HL-60 (cell line): ENCODE measurements around the gene VWA5B2.
A peak's percentile ranks its signal among the peaks of the same experiment; 100 is the strongest.

Experiments
- GABPA ChIP-seq: IDR thresholded peaks from 2 replicates; pipeline ENCODE4 v1.6.1; 2012; ENCODE audit warnings: low read depth
- POLR2AphosphoS5 ChIP-seq: IDR thresholded peaks from 2 replicates; pipeline ENCODE4 v1.6.1; 2012; ENCODE audit warnings: low read depth
- SPI1 ChIP-seq: IDR thresholded peaks from 2 replicates; pipeline ENCODE4 v1.6.1; 2012; ENCODE audit warnings: low read depth, mild to moderate bottlenecking, borderline replicate concordance
- TF ChIP-seq, protein P1 (sequence below): IDR thresholded peaks from one replicate; pipeline ENCODE4 v1.5.1; 2011; ENCODE audit warnings: low read length, control low read depth, inconsistent platforms; ENCODE audit not compliant: insufficient read depth
- TF ChIP-seq, protein P2 (sequence below): IDR thresholded peaks from 2 replicates; pipeline ENCODE4 v1.6.1; 2012; ENCODE audit warnings: low read depth; ENCODE audit not compliant: insufficient replicate concordance

DNA sequence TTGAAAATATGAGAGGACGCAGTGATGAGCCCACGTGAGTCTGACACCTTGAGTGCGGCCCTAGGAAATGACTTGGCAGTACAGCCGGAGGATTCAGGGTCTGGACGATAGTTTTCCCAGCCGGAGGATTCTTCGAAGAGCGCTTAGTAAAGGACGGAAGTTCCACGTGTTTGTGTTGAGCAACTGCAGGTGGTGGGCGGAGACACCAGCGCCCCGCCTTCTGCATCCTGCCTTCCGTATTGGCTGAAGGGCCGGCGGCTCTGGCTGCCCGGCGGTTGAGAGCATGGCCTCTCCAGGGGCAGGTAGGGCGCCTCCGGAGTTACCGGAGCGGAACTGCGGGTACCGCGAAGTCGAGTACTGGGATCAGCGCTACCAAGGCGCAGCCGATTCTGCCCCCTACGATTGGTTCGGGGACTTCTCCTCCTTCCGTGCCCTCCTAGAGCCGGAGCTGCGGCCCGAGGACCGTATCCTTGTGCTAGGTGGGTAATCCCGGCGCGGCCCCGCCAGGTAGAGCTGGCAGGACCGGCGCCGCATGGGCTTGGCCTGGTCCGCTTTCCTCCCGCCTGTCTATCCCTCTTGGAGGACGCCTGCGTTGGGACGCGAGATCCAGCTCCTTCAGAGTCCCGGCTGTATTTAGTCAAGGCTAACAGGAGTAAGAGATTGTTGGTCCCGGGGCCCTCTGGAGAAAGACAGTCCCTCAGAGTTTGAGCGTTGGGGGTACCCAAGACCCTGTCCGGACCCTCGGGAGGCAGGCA is 20.2 kb downstream of the VWA5B2 start, which contains the start of gene EEF1AKMT4:
- TF ChIP-seq, protein P1, sequence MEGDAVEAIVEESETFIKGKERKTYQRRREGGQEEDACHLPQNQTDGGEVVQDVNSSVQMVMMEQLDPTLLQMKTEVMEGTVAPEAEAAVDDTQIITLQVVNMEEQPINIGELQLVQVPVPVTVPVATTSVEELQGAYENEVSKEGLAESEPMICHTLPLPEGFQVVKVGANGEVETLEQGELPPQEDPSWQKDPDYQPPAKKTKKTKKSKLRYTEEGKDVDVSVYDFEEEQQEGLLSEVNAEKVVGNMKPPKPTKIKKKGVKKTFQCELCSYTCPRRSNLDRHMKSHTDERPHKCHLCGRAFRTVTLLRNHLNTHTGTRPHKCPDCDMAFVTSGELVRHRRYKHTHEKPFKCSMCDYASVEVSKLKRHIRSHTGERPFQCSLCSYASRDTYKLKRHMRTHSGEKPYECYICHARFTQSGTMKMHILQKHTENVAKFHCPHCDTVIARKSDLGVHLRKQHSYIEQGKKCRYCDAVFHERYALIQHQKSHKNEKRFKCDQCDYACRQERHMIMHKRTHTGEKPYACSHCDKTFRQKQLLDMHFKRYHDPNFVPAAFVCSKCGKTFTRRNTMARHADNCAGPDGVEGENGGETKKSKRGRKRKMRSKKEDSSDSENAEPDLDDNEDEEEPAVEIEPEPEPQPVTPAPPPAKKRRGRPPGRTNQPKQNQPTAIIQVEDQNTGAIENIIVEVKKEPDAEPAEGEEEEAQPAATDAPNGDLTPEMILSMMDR = peak; percentile 69
- TF ChIP-seq, protein P2, sequence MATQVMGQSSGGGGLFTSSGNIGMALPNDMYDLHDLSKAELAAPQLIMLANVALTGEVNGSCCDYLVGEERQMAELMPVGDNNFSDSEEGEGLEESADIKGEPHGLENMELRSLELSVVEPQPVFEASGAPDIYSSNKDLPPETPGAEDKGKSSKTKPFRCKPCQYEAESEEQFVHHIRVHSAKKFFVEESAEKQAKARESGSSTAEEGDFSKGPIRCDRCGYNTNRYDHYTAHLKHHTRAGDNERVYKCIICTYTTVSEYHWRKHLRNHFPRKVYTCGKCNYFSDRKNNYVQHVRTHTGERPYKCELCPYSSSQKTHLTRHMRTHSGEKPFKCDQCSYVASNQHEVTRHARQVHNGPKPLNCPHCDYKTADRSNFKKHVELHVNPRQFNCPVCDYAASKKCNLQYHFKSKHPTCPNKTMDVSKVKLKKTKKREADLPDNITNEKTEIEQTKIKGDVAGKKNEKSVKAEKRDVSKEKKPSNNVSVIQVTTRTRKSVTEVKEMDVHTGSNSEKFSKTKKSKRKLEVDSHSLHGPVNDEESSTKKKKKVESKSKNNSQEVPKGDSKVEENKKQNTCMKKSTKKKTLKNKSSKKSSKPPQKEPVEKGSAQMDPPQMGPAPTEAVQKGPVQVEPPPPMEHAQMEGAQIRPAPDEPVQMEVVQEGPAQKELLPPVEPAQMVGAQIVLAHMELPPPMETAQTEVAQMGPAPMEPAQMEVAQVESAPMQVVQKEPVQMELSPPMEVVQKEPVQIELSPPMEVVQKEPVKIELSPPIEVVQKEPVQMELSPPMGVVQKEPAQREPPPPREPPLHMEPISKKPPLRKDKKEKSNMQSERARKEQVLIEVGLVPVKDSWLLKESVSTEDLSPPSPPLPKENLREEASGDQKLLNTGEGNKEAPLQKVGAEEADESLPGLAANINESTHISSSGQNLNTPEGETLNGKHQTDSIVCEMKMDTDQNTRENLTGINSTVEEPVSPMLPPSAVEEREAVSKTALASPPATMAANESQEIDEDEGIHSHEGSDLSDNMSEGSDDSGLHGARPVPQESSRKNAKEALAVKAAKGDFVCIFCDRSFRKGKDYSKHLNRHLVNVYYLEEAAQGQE = peak; percentile 51
- TF ChIP-seq GABPA (peak; percentile 89), POLR2AphosphoS5 (no peak; the same call in 1 of the 2 replicates), SPI1 (peak; percentile 82; the same call in 1 of the 2 replicates)
